Loucy (cell line): ENCODE measurements around the gene GCFC2.

ENCODE experiments used
- EZH2phosphoT487 ChIP-seq: fragments of 200-600 bp; IDR thresholded peaks from 2 replicates; pipeline ENCODE4 v1.6.1; 2018; ENCODE audit warnings: antibody characterized with exemption, mild to moderate bottlenecking, moderate library complexity, borderline replicate concordance
- TF ChIP-seq, protein P1 (sequence below): fragments of 200-600 bp; sonication (generic); conservative IDR thresholded peaks from 2 replicates; pipeline ENCODE4 v1.5.1; 2014; ENCODE audit warnings: mild to moderate bottlenecking, antibody characterized with exemption, low read length

DNA sequence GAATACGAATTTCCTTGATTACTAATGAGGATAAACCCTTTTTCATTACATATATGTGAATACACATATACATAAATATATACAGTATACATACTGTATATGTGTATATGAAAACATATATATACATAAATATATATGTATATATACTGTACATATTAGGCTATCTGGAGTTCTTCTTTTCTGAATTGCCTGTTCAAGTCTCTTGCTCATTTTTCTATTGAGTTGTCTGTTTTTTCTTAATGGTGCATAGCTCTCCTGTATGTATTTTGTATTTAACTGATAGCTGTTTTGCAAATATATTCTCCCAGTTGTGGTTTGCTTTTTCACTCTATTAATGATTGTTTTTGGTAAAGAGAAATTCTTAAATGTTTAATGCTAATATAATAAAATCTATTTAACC lies 8.9 kb upstream of the GCFC2 start:
- TF ChIP-seq, protein P1, sequence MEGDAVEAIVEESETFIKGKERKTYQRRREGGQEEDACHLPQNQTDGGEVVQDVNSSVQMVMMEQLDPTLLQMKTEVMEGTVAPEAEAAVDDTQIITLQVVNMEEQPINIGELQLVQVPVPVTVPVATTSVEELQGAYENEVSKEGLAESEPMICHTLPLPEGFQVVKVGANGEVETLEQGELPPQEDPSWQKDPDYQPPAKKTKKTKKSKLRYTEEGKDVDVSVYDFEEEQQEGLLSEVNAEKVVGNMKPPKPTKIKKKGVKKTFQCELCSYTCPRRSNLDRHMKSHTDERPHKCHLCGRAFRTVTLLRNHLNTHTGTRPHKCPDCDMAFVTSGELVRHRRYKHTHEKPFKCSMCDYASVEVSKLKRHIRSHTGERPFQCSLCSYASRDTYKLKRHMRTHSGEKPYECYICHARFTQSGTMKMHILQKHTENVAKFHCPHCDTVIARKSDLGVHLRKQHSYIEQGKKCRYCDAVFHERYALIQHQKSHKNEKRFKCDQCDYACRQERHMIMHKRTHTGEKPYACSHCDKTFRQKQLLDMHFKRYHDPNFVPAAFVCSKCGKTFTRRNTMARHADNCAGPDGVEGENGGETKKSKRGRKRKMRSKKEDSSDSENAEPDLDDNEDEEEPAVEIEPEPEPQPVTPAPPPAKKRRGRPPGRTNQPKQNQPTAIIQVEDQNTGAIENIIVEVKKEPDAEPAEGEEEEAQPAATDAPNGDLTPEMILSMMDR, result no peak
- no peak for TF ChIP-seq EZH2phosphoT487
